Activated CD8-positive, alpha-beta memory T cell treated with anti-CD3 and anti-CD28 coated beads, Interleukin-2, amount 50 U/mL, for 1 hour (primary cell): ENCODE results near the gene SLC7A4.
"Not testable (repeated sequence)": the region's sequence is repeated elsewhere in the genome, so short reads cannot be mapped to it uniquely, and the experiment has no call there.

Experiments
- DNase-seq: peaks from one replicate; pipeline ENCODE4 v3.0.0-alpha.2; 2020; ENCODE audit errors: extremely low read depth

Gene SLC7A4

DNA sequence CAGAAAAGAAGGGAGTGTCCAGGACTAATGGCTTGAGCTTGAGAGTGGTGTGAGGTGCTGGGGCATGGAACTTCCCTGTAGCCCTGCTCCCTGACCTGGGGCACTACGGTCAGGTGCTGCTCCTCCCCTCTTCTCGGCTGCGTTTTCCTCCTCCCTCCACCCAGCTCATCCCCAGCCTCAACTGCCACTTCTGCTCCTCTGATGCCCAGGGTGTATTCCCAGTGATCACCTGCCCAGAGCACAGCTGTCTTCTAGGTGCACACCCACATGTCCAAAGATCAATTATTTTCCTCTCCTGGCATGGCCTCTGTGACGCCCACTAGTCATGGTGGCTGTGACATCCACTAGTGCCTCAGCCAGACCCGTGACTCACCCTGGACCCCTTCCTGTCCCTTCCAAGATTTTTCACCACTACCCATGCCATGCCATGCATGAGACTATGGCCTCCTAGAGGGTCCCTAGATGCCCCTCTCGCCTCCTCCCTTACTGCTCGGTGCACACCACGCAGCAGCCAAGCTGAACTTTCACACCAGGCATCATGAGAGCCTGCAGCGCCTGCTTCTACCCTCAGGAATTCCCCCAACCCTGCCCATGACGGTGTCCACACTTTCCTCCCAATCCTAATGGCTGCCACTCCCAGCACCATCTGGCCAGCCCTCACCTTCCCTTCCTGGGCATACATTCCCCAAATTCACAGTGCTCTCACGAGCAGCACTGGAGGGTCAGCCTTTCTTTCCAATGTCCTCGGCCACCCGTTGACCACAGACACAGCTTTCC, 15.5 kb downstream of the SLC7A4 start:
- no peak for DNase-seq

DNA sequence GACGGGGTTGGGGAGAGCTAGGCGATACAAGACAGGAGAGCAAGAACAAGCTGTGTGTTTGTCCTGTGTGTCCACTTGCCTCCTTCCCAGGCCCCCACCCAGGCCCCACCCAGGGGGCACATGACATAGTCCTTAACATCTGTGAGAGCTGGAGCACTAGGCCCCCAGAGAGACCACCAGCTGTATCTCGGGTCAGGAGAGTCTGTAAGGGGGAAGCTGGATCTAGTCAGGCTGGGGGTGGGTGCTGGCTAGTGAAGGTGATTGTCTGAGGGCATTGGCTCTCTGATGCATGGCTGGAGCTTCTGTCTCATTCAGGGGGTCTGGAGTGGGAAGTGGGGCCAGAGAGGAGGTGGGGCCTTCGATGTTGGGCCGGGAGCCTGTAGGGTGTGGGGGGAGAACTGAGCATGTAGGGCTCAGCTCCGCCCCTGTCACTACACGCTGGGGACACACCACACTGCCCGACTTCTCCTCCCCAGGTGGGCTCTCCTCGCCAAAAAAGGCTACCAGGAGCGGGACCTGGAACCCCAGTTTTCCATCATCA, 16.8 kb downstream of the SLC7A4 start:
- DNase-seq = no peak

DNA sequence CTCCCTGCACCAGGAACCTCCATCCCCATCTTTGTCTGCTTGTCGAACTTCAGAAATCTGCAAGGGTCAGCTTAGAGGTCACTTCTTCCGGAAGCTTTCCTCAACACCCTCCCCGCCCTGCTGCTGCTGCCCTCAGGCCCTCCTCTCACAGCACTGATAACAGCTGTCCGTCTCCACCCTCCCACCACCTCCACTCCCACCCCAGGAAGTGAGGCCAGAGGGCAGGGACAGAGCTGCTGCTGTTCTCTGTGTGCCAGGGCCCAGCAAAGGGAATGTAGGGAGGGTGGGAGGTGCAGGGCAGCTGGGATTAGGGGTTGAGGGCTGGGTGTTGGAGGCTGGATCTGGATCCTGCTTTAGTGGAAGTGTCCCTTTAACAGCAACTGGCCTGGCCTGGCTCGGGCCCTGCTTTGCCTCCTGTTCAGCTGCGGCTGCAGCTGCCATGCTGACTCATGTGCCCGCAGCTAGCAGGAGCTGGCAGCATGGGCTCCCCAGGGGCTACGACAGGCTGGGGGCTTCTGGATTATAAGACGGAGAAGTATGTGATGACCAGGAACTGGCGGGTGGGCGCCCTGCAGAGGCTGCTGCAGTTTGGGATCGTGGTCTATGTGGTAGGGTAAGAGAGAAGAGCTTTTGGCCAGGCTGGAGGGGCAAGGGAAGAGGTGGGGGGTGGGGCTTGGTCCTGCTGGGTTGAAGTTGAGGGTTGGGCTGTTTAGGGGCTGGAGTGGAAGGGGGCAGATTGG, 17.5 kb downstream of the SLC7A4 start, which contains the start of gene P2RX6:
Gene P2RX6, plus strand, starts transcription at position 440 of the 740 bp plus-strand sequence. Its CDS starts 10 bp downstream, at position 450.
- DNase-seq = no peak

DNA sequence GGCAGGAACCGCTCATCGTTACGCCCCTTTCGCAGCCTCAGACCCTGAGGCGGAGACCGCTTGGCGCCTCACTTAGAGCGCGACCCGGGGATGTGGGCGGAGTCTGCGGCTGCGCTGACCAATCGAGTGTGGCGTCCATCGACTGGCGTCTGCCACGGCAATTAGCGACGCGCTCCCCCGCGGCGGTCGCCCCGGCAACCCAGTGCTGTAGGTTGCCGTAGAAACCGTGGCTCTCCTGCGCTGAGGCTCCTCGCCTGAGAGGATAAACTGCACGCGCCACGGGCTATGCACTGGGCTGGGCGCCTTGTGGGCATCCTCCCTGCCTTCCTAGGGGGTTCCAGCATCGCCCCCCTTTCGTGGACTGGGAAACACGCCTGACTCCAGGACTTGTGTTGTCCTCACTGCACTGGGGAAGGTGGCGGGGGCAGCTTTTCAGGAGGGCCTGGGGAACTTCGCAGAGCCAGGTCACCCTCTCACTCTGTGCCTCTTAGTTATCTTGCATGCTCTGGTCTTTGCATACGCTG, 18.1 kb downstream of the SLC7A4 start:
- peak; percentile 66 for DNase-seq

DNA sequence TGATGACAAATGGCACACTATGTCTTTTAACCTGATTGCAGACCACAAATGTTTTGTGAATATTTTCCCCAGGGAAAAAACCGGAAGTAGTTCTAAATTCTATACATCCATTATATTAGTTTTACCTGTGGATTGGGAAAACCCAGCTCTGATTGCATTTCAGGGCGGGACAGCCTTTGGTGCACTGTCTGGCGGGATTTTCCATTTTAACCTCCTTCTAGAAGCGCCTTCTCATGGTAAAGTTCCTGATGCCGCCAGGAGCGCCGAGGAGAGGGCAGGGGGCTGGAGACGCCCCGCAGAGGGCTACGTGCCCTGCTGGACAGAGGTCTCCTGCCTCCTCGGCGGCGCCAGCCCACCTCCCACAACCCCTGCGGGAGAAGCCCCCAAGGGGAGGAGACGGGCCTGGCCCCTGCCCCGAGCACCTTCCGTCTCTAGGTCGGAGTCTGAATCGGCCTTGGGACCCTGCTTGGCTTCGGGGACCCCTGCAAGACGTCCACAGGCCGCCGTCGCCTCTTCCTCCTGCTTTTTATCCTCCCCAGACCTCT, 18.6 kb downstream of the SLC7A4 start:
- no peak for DNase-seq

DNA sequence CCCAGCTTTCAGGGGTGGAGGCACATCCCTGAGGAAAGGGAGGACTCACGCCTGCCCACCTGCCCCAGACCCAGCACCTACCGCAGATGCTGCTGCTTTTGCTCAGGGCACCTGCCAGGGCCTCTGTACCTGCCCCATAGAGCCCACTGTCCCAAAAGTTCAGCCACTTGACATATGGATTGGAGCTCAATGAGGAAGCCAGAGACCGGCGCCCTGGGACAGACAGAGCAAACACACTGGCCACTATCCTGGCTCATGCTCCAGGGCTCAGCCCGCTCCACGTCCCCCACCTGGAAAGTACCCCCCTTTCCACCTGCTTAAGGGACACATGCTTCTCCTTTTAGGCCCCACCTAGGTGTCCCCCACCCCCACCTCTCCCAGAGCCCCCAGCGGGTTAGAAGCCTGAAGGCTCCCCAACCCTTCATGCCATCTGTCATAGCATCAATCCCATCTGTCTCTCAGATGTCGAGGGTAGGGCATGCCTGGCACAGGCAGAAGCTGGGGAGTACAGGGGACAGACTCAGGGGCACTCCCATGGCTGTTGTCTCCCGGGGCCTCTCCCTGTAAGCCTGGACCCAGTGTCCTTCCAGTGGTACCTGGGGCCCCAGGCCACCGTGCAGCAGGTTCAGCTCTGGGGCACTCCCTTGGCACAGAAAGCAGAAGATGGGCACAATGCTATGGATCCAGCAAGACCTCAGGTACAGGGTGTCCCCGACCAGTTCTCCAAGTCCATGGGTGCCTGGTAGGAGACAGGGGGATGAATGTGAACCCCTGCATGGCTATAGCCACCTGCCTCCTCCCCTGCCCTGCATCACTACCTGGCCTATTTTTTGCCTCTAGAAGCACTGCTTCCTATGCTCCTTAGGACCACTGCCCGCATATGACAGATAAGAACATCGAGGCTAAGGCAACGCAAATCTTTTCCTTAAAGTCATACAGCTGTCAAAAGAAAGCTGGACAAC, 19.6 kb downstream of the SLC7A4 start:
- no peak for DNase-seq

DNA sequence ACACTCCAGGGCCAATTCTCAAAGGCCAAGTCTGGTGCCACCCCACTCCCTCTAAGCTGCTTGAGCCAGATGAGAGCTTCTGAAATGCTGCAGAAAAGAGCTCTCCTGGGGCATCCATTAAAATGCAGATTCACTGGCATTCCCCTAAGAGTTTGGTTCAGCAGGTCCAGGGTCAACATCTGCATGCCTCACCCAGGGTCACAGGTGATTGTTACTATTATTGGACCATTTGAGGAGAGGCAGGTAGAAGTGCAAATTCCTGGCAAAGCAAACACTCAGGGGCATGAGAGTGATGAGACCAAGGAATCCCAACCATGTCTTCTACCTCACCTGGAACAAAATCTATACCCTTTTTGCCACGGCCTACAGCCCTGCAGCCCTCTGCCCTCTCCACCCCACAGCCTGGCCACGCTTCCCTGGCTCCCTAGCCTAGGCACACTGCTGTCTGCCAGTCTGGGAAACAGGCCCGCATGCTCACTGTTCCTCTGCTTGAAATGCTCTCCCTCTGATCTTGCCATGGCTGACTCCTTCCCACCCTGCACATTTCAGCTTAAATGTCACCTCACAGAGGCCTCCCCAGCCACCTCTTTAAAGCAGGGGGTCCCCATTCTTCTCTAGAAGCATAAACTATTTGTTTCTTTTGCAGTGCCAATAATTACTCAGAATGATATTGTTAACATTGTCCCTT, 21.8 kb downstream of the SLC7A4 start:
- no peak for DNase-seq

DNA sequence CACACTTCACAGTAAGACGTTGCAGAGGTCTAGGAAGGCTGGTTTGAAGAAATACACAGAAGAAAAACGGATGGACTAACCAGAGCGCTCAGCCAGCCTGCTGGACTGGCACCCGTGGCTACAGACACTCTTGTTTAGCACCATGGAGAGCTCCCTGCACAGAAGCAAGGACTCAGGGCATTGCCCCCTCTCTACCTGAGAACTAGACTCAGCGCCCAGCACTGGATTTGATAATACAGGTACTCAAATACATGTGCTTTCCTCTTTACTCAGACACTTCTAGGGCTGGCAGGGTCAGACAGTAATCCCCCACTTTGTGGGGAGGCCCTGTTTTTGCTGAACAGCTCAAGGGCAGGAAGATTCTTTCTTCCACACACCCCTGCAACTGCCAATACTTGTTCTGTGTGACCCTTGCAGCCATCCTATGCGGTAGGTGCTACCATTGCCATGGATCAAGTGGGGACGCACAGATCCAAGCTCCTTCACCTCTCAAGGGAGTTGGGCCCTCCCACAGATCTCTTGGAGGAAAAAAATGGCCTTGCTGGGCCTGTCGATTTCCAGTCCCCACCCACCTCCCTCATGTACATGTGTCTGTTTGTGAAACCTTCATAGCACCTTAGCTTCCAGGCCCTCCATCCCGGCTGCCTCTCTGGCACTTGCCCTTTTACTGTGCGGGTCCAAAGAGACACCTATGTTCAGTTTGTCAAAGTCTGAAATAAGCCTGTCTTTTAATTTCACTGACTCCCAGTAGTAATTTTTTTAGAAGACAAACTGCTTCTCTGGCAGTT, 22.5 kb downstream of the SLC7A4 start:
- no peak for DNase-seq

DNA sequence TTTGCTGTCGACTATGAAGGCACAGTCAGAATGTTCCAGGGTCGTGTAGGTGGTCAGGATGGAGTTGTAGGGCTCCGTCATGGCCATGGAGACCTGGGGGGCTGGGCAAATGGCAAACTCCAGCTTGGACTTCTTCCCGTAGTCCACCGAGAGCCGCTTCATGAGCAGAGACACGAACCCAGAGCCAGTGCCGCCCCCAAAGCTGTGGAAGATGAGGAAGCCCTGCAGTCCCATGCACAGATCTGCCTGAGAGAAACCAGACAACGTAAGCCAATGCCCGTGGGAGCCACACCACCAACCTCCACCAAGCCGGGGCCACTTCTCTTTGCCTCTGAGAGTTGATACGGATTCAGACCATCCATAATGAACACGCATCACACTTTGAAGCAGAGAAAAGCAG, 23.2 kb downstream of the SLC7A4 start:
- not testable (repeated sequence) for DNase-seq

DNA sequence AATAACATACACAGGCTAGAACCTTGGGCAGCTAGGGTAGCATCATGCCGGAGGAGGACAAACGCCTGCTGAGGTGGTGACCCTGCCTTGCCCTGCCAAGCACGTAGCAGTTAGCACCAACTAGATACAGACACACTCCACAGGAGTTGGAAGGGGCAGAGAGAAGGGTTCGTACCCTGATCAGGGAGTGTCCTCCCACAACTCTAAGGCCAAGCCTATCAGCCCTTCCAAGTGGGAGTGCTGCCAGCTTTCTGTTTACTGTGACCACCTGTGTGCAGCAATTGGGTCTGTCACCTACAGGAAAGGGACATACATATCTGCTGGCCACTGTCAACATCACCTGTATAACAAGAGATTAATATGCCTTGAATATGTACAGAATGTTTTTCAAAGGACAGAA, 28.6 kb downstream of the SLC7A4 start:
- DNase-seq = no peak

DNA sequence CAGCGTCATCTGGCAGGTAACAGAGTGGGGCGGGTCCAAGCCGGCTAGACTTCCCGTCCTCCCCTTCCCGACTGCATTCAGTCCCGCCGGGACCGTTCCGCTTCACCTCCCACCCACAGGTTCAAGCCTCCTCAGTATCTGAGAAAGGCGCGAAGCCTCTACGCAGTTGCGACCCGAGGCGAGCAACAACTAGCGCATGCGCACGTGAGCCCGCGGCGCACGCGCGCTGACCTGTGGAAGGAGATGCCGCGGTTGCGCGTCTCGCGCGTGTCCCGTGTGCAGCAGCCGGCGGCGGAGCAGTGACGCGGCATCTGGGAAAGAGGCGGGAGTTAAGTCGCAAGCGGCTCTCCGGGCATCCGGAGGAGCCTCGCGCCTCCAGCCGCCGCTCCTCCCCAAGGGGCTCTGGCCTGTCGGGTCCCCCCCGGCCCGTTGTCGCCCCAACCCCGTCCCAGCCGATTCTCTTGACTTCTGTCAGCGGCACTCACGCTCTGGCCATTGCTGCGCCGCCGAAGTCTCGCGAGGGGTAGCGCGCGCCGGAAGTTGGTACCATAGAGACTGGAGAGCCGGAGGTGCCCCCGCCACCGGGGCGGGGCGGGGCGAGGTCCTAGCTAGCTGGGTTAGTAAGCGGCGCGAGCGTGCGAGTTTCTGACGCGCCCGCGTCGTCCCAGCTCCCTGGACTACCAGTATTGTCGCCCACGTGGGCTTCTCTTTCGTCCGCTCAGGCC, 30.6 kb downstream of the SLC7A4 start, which contains the start of gene THAP7:
Gene THAP7, minus strand, starts transcription at position 518 of the 725 bp plus-strand sequence. Its CDS starts 207 bp downstream, at position 311.
- peak; percentile 88 for DNase-seq

DNA sequence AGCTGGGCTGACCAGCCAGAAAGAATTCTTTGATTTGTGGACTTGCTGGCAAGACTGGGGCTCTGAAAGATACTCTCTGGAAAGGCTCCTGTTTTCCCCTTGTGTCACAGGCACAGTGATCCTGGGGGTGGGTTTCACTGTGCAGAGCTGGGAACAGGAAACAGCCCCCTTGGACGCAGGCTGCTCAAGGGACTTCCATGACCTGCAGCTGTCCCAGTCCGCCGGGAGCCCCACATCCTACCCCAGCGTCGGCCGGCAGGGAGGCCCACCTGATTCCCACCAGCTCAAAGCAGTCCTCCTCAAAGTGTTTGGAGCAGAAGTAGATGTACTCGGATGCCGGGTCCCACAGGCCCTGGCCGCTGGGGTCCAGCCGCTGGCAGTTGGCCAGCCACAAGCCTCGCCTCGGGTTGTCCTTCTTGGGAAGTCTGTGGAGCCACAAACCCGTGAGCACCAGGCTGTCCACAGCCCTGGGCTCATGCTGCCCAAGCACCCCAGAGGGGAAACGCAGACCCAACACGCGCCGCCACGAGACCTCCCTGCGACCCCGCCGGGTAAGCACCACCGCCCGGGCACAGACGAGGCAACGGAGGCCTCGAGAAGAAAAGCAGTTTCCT, 31.3 kb downstream of the SLC7A4 start:
- DNase-seq = no peak

DNA sequence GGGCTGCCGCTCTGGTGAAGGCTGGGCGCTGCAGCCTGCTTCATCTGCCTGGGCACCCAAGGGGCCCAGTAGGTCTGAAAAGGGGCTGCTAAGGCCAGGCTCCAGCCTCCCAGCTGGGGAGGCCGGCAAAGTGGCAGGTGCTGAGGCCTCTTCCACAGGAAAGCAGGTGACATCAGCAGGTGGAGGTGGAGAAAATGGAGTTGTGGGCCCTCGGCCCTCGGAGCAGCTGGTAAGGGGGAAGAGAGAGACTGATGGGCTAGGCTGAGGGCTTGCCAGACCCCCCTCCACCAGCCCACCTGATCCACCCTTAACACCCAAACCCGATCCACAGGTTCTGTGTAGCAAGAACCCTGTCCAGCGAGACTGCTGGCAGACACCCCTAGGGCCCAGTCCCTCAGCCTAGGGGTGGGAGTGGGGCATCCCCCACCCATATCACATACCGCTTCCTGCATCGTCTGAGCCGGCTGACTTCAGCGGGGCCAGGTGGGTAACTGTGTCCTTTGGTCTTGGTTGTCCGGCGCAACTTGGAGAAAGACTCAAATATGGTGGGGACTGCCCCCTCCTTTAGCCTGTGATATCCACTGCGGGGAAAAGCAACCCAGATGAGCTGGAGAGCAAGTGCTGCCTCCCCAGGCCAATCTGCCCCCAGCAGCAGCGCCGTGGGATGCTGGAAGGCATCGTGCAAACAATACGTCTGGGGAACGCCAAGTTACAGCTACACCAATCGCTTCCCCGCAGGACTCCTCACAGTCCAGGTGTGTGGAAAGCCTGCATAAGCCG, 32.0 kb downstream of the SLC7A4 start:
- no peak for DNase-seq

DNA sequence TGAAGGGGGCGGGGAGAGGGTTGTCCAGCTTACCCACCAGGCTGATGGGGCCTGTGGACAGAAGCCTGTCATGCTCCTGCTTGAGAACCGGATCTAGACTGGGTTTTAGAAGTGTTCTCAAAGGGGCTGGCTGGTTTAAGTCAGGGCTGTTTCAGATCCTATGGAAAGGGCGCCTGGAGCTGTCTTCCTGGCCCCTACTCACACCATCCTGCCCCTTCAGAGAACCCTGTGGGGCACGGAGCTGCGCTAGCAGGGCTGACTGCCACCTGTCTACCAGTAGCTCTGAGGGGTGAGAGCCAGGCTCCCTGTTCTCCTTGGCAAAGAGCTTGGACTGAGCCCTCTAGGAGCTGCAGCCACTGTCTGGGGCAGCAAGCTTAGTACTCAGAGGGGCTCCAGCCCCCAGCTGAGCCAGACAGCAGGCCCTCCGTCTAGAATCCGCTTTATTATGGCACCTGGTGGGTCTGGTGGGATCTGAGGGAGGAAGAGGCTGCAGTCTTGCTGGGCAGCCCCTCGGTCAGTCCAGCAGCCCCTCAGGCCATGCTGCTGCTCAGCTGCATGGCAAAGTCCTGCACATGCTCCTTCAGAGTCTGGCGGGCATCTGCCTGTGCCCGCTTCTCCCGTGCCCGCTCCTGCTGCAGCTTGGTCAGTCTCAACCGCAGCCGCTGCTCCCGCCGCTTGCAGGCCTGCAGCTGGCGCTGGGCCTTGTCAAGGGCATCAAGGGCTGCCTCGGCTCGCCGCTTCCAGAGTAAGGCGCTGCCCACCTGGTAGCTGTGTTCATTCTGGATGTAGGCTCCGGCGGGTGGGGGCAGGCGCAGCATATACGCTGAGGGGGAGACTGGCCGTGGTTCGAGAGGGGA, 32.8 kb downstream of the SLC7A4 start:
- no peak for DNase-seq

DNA sequence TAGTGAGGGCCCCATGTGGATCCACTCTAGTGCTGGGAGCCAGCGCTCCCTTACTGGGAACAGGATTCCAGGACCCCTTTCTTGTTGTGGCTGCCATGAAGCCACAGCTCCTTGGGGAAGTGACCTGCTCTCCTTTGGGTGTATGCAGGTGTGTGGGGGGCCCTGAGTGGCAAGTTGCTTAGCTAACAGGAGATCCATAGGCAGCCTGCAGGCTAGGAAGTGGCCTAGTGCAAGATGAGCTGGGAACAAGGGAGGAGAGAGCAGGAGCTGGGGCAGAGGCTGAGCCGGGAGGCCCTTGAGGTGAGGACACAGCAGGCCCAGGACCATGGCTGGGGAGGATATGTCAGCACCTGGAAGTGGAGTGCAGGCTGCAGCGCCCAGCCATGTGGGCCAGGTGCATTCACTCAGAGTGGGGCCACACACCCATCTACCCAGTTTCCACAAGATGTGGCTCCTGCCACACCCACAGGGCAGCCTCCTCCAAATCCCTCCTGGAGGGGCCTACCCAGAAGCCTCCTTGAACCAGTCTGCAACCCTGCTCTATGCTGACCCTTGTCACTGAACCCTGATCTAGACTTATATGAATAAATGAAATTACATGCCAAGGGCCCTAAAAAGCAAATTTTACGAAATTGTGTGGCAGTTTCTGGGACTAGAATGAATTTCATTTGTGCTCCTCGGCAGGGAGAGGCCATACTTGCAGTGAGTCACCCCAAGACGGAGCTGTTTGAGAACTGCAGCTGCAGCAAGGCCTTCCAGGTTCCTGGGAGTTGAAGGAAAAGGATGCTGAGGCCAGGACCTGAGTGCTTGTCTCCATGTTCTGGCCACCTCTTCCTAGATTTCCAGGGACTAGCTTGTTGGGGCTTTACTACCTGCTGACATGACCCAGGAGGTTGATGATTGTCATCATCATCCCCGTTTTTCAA, 33.7 kb downstream of the SLC7A4 start:
- DNase-seq = no peak
